HG03045 (cell line): ENCODE measurements around the gene MARCHF2.

Experiments used
- ATAC-seq: cut with Tn5 transposase; IDR thresholded peaks from one replicate; pipeline ENCODE4 v1.9.1; 2021; ENCODE audit warnings: mild to moderate bottlenecking, moderate library complexity; ENCODE audit not compliant: unreplicated experiment

Gene MARCHF2

DNA sequence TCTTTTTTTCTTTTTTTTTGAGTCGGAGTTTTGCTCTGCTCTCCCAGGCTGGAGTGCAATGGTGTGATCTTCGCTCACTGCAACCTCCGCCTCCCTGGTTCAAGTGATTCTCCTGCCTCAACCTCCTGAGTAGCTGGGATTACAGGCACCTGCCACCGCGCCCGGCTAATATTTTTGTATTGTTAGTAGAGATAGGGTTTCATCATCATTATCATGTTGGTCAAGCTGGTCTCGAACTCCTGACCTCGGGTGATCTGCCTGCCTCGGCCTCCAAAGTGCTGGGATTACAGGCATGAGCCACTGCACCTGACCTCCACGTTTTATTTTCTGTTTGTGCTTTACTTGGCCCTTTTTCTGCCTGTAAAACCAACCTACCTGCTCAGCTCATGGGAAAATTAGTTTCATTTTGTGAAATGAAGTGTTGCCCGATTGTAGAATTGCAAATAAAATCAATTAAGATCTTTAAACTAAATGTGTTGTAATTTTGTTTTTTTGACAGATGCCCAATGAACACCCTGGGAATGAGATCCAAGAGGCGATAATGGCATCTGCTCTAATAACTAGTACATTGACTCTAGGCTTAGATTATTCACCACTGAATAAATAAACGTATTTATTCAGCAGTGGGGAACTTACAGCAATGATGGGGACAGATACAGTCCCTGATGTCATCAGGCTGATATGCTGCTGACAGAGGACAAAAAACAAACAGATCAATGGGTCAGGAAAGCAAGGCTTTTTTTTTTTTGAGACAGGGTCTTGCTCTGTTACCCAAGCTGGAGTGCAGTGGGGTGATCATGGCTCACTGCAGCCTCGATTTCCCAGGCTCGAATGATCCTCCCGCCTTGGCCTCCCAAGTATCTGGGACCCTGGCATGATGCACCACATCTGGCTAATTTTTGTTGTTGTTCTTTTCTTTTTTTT is 25.2 kb upstream of the MARCHF2 start:
- ATAC-seq: no peak

- ATAC-seq: no peak
Measured at GRCh38 chr19:8388612-8388958, 24.5 kb upstream of the MARCHF2 start.

DNA sequence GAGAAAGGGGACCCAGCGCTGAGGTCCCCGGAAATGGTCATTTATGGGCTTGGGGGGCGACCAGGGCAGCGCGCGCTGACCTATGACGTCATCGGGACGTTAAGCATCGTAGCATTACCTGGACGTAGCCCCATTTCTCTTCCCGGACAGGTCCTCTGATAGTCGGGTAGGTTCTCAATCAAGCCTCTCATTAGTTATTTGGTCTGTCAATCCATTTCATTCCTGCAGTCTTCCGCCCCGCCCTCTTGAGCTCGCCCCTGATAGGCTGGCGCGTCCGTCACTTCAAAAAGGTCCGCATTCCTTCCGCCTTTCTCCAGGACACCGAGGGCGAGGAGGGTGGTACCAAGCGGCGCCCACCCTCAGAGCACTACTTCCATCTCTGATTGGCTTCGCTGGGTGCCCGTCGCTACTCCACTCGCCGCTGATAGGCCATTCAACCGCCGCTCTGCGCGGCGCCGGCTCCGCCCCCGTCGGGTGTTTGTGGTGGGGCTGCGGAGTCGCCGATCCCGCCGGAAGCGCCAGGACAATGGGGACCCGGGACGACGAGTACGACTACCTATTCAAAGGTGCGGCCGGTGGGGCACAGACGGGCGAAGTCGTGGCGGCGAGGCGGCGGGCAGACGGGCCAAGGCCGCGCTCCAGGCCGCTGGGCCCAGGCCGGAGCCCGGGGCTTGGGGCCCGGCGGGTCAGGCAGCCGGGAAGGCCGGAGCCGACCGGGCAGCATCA is 23.1 kb upstream of the MARCHF2 start, which contains the start of gene RAB11B:
Gene RAB11B, plus strand, starts transcription at position 470 of the 726 bp plus-strand sequence. Its CDS starts 57 bp downstream, at position 527.
- ATAC-seq: peak; percentile 92

DNA sequence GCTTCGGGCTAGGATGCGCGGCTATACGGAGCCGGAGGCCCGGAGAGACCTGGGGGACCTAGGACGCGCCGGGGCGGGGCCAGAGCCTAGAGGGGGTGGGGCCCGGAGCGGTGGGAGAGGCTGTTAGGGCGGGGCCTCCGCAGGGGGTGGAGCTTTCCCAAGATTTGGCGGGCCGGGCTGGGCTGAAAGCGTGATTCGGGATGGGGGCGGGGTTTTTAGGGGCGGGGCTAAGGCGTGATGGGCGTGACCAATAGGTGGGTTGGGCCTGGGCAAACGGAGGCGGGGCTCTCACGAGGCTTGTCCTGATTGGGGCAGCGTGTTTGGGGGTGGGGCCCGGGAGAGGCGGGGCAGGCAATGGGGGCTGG is 22.5 kb upstream of the MARCHF2 start:
- ATAC-seq: peak; percentile 34

- no peak for ATAC-seq
Measured at GRCh38 chr19:8391198-8392016, 21.7 kb upstream of the MARCHF2 start.

GRCh38 chr19:8392017-8392591 is 21.0 kb upstream of the MARCHF2 start:
- no peak for ATAC-seq

GRCh38 chr19:8393192-8393870 is 19.8 kb upstream of the MARCHF2 start:
- no peak for ATAC-seq

DNA sequence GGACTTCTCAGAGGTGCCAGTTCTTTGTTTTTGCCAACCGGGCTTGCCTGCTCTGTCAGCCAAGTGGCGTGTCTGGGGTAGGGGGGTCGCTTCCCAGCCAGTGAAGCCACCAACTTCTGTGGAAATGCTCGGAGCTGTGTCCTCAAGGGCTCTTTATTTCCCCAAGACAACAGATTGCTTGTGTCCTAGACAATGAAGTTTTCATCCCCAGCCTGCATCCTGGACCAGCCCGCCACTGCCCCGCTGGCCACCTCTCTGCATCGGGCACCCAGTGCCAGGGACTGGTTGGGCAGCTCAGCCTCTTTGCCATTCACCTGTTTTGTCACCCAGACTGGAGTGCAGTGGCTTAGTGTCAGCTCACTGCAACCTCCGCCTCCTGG is 19.2 kb upstream of the MARCHF2 start:
- no peak for ATAC-seq

- no peak for ATAC-seq
Measured at GRCh38 chr19:8395621-8396082, 17.5 kb upstream of the MARCHF2 start.

DNA sequence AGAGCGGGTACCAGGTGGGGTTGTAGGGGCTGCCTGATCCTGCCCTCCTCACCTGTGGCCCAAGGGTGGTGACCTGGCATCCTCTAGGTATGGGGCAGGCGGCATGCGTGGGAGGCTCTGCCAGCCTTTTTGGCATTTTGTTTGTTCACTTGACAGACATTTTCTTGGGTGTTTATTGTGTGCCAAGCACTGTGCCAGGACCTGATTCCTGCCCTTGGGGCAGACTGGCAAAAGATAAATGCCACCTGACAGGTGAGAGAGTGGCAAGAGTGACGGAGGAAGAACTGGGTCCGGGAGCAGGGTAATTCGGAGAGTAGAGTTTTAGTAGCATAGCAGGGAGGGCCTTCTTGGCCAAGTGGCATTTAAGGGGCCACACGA is 16.9 kb upstream of the MARCHF2 start:
- ATAC-seq: no peak

DNA sequence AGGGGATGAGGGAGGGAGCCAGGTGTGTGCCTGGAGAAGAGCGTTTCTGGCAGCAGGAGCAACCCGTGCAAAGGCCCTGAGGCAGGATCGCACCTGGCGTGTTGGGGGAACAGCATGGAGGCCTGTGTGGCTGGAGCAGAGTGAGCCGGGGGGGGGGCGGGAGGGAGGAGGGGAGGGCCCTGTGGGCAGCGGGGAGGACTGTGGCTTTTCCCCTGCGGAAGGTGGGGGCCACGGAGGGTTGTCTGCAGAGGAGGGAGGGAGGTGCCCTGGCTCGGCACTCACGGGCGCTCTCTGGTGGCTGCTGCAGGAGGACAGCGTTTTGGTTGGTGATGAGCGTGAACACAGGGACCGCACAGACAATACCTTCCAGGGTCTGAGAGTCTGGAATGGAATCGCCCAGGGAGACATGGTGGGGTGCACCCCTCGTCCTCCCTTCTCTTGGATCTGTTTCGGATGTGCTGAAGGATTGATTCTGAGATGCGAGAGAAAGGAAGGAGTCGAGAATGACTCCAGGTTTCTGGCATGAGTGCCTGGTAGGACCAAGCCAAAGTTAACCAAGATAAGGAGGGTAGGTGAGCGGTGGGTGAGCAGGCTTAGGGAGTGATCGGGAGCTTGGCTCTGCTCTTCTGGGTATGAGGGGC is 16.4 kb upstream of the MARCHF2 start:
- no peak for ATAC-seq

- no peak for ATAC-seq
Measured at GRCh38 chr19:8397271-8397670, 15.8 kb upstream of the MARCHF2 start.

DNA sequence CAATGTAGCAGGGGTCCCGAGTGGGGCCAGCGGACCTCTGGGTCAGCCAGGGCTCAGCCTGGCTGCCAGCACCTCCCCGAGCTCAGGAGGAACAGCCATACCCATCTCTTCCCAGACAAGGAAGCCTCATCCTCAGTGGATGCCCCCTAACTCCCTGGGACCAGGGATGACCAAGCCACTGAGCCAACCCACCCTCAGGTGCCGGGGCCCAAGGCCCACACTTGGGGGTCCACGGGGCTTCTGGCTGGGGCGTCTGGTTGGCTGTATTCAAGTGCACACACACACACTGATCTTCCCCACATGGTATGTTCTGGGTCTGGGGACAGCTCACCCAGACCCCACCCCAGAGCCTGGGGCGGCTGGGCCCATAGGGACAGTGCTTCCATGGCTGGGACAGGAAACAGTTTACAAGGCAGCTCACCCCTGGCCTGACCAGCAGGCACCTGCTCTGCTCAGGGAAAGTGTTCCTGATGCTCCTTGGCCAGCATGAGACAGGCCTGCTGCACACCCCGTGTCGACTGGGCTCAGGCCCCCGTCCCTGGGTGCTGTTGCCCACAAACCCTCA is 15.3 kb upstream of the MARCHF2 start:
- ATAC-seq: no peak

GRCh38 chr19:8398311-8398771 is 14.8 kb upstream of the MARCHF2 start:
- ATAC-seq: no peak

- no peak for ATAC-seq
Measured at GRCh38 chr19:8399681-8400188, 13.4 kb upstream of the MARCHF2 start.

GRCh38 chr19:8401981-8402411 is 11.1 kb upstream of the MARCHF2 start:
- ATAC-seq: no peak

- ATAC-seq: no peak
Measured at GRCh38 chr19:8403098-8403819, 9.8 kb upstream of the MARCHF2 start.

DNA sequence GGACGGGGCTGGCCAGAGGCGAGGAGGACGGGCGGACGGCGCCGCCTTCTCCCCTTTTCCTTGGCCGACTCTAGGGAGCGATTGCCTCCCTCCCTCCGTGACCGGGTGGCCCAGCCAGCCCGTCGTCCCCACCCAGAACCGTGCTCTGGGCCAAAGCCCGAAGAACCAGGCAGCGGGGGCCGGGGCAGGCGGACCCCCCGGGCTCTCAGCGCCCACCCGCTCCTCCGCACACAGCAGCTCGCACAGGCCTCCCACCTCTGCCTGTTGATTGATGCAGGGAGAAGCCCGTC is 9.3 kb upstream of the MARCHF2 start:
- no peak for ATAC-seq
